Testis (tissue), 5 donors: ENCODE data around the gene IGFL1. TPM values are rescaled to one million over a fixed set of nuclear protein-coding genes. Genes with fewer than 3 reads are reported as not detected.
"Not testable (repeated sequence)": the region's sequence is repeated elsewhere in the genome, so short reads cannot be mapped to it uniquely, and the experiment has no call there.

Experiments used
- DNase-seq: peaks from one replicate; pipeline ENCODE4 v3.0.0-alpha.2; 2019
- H3K27ac ChIP-seq, 2 donors: fragments of 200-600 bp; sonication (generic); one replicate each; pipeline ENCODE4 v1.5.1; 2019
- H3K27me3 ChIP-seq: fragments of 200-600 bp; sonication (generic); one replicate; pipeline ENCODE4 v1.5.1; 2019
- H3K36me3 ChIP-seq: fragments of 200-600 bp; sonication (generic); one replicate; pipeline ENCODE4 v1.5.1; 2017; ENCODE audit warnings: low read depth; ENCODE audit errors: missing control alignments
- H3K4me1 ChIP-seq: fragments of 200-600 bp; sonication (generic); one replicate; pipeline ENCODE4 v1.5.1; 2019
- H3K4me3 ChIP-seq, 2 donors: fragments of 200-600 bp; sonication (generic); one replicate each; pipeline ENCODE4 v1.5.1; 2017 to 2019
- H3K9me3 ChIP-seq: fragments of 200-600 bp; sonication (generic); one replicate; pipeline ENCODE4 v1.5.1; 2017
- CTCF ChIP-seq, 3 experiments: fragments of 450-650 bp in 2 of 3; fragments of 200-600 bp in 1 of 3; sonication (generic) in 1 of 3; IDR thresholded peaks; one replicate each; pipeline ENCODE4 v1.5.1; 2016 to 2019; ENCODE audit warnings: antibody characterized with exemption in 3 of 3, mild to moderate bottlenecking in 2 of 3, moderate library complexity in 1 of 3
- POLR2A ChIP-seq: fragments of 450-650 bp; IDR thresholded peaks from one replicate; pipeline ENCODE4 v1.6.1; 2017; ENCODE audit warnings: antibody characterized with exemption, mild to moderate bottlenecking, moderate library complexity
- WGBS, 2 donors: methylation state at CpG; one replicate each; pipeline ENCODE4 v1.1.5; 2018; 5-methylcytosine and 5-hydroxymethylcytosine counted together
- intact Hi-C: fragments of 100-400 bp; cut with DNase I; formaldehyde crosslinking; loops from one replicate; pipeline ENCODE4 v1.15.1; 2023; ENCODE audit warnings: low total_unique reads
- long read RNA-seq, 2 donors: transcript quantifications; one replicate each; lab custom pipeline, GENCODE V29; 2026
- polyA plus RNA-seq: library from polyadenylated mRNA; stranded (reverse); fragments of 350-450 nt; fragmentation: Illumina TruSeq; extraction: RNeasy Lipid Tissue Mini Kit (QIAGEN cat#74804); gene quantifications from one replicate; pipeline ENCODE4 v1.2.3, GENCODE V29; 2014; ENCODE audit warnings: low read depth, low replicate concordance; ENCODE audit not compliant: insufficient read depth
- total RNA-seq, 2 donors: library from RNA; depleted of rRNA; stranded (reverse); fragments of >200 nt; gene quantifications; one replicate each; pipeline ENCODE4 v1.2.3, GENCODE V29; 2016

IGFL1 gene
- total RNA-seq: 1 to 10 TPM in 1 of 2 donors, not detected in 1; 3.2 TPM
- not detected for polyA plus RNA-seq
- long read RNA-seq, donor 1: 0 reads
- long read RNA-seq, donor 2: 0 reads

- Histone ChIP-seq H3K27me3 (no peaks in the 10 kb centered on the region), H3K4me1 (no peaks in the 10 kb centered on the region), H3K4me3 (no peak within 1 kb of the TSS), H3K27ac (no peak within 1 kb of the TSS), H3K36me3 (no peaks in the 10 kb centered on the region), H3K9me3 (no peaks in the 10 kb centered on the region)
- 71 to 73% methylated on average over 6 of the region's 6 CpGs for WGBS, 2 donors
- intact Hi-C loops: no loop called here
- TF ChIP-seq POLR2A: no peak
- TF ChIP-seq CTCF (IDR thresholded peaks at IDR 0.05): no peak
- no peak for DNase-seq
Observed at GRCh38 chr19:46229442-46229841, at the start of gene IGFL1. IGFL1 (plus strand) TSS chr19:46229742; CDS start chr19:46229775, 33 bp downstream.

GRCh38 chr19:46180701-46181387 is 48.7 kb upstream of the IGFL1 start:
- H3K4me1 ChIP-seq: no peaks in the 10 kb centered on the region
- H3K9me3 ChIP-seq: no peaks in the 10 kb centered on the region
- H3K27me3 ChIP-seq: no peaks in the 10 kb centered on the region
- intact Hi-C loops: no loop called here
- H3K36me3 ChIP-seq: no peaks in the 10 kb centered on the region
- H3K27ac ChIP-seq: no peak overlapping the region
- no peak overlapping the region for H3K4me3 ChIP-seq
- TF ChIP-seq CTCF (IDR thresholded peaks at IDR 0.05) (no peak), POLR2A (no peak)
- 69 to 79% methylated on average over 5 of the region's 5 CpGs for WGBS, 2 donors
- no peak for DNase-seq

- Histone ChIP-seq H3K4me1 (no peaks in the 10 kb centered on the region), H3K36me3 (no peaks in the 10 kb centered on the region), H3K9me3 (no peaks in the 10 kb centered on the region), H3K27ac (no peak overlapping the region), H3K4me3 (no peak overlapping the region), H3K27me3 (no peaks in the 10 kb centered on the region)
- intact Hi-C loops: no loop called here
- no peak for TF ChIP-seq CTCF (IDR thresholded peaks at IDR 0.05)
- TF ChIP-seq POLR2A: no peak
- DNase-seq: no peak
- 61 to 64% methylated on average over 6 of the region's 6 CpGs for WGBS, 2 donors
Observed at GRCh38 chr19:46181388-46181779, 48.2 kb upstream of the IGFL1 start.

GRCh38 chr19:46182476-46182875 is 47.1 kb upstream of the IGFL1 start:
- no peak for DNase-seq
- TF ChIP-seq CTCF (IDR thresholded peaks at IDR 0.05) (no peak), POLR2A (no peak)
- Histone ChIP-seq H3K27ac (no peak overlapping the region), H3K4me3 (no peak overlapping the region), H3K36me3 (no peaks in the 10 kb centered on the region), H3K27me3 (no peaks in the 10 kb centered on the region), H3K9me3 (no peaks in the 10 kb centered on the region), H3K4me1 (no peaks in the 10 kb centered on the region)
- 90 to 92% methylated on average over 8 of the region's 8 CpGs for WGBS, 2 donors
- intact Hi-C loops: no loop called here

GRCh38 chr19:46184775-46185710 is 44.5 kb upstream of the IGFL1 start:
- H3K9me3 ChIP-seq, DNase-seq, H3K4me3 ChIP-seq, intact Hi-C loops, H3K4me1 ChIP-seq, H3K36me3 ChIP-seq, H3K27me3 ChIP-seq, H3K27ac ChIP-seq: not testable (repeated sequence)
- WGBS, 2 donors: 85 to 88% methylated on average over 6 of the region's 6 CpGs
